Tibial nerve (tissue), 4 donors: Measurements from ENCODE around the gene KIF26A. TPM values are rescaled to one million over a fixed set of nuclear protein-coding genes. Genes with fewer than 3 reads are reported as not detected.

ENCODE experiments used
- DNase-seq, 2 donors: peaks; one replicate each; pipeline ENCODE4 v3.0.0-alpha.2; 2019; ENCODE audit warnings: low spot score in 2 of 2
- H3K27ac ChIP-seq, 4 donors: fragments of 200-600 bp; sonication (generic) in 3 of 4; one replicate each; pipeline ENCODE4 v1.5.1; 2017 to 2019; ENCODE audit warnings: mild to moderate bottlenecking in 1 of 4
- H3K27me3 ChIP-seq, 2 donors: fragments of 200-600 bp; sonication (generic) in 1 of 2; one replicate each; pipeline versions ENCODE4 v1.5.1 to v1.6.0; 2017 to 2019
- H3K36me3 ChIP-seq, 3 donors: fragments of 200-600 bp; sonication (generic); one replicate each; pipeline ENCODE4 v1.5.1; 2018 to 2019
- H3K4me1 ChIP-seq, 4 donors: fragments of 200-600 bp; sonication (generic) in 3 of 4; one replicate each; pipeline ENCODE4 v1.5.1; 2017 to 2019
- H3K4me3 ChIP-seq, 4 donors: fragments of 200-600 bp; sonication (generic) in 3 of 4; one replicate each; pipeline ENCODE4 v1.5.1; 2017 to 2019; ENCODE audit warnings: mild to moderate bottlenecking in 1 of 4, moderate library complexity in 1 of 4
- H3K9me3 ChIP-seq, 4 donors: fragments of 200-600 bp; sonication (generic) in 3 of 4; one replicate each; pipeline ENCODE4 v1.5.1; 2017 to 2019
- CTCF ChIP-seq, 5 experiments: fragments of 200-600 bp in 3 of 5; fragments of 450-650 bp in 2 of 5; sonication (generic) in 3 of 5; IDR thresholded peaks; one replicate each; pipeline ENCODE4 v1.5.1; 2016 to 2019; ENCODE audit warnings: antibody characterized with exemption in 5 of 5, mild to moderate bottlenecking in 3 of 5, moderate library complexity in 2 of 5
- EP300 ChIP-seq, 2 donors: sonication (generic); formaldehyde crosslinking; IDR thresholded peaks; one replicate each; pipeline ENCODE4 v1.6.1; 2017; ENCODE audit warnings: antibody characterized with exemption in 2 of 2, mild to moderate bottlenecking in 1 of 2
- POLR2A ChIP-seq, 2 donors: fragments of 450-650 bp; IDR thresholded peaks; one replicate each; pipeline ENCODE4 v1.6.1; 2017; ENCODE audit warnings: antibody characterized with exemption in 2 of 2, mild to moderate bottlenecking in 2 of 2, moderate library complexity in 2 of 2
- WGBS, 2 donors: methylation state at CpG; one replicate each; pipeline ENCODE4 v1.1.5; 2018; 5-methylcytosine and 5-hydroxymethylcytosine counted together
- total RNA-seq, 4 donors: library from RNA; depleted of rRNA; stranded (reverse); fragments of >200 nt; gene quantifications; one replicate each; pipeline ENCODE4 v1.1.0, GENCODE V29; 2016

Gene KIF26A
- total RNA-seq, 4 donors from 2014 or later, result 2.6 to 4.2 (median 3.3) TPM

GRCh38 chr14:104187931-104188726, 49.7 kb downstream of the KIF26A start:
- Histone ChIP-seq H3K4me3 (no peak overlapping the region), H3K4me1 (no peaks in the 10 kb centered on the region), H3K27me3 (peaks cover 0 to 33% of the 10 kb centered on the region in 2 donors), H3K36me3 (no peaks in the 10 kb centered on the region), H3K9me3 (no peaks in the 10 kb centered on the region), H3K27ac (no peak overlapping the region)
- TF ChIP-seq EP300 (IDR thresholded peaks at IDR 0.05), result no peak
- no peak for TF ChIP-seq POLR2A (IDR thresholded peaks at IDR 0.05)
- no peak for TF ChIP-seq CTCF (IDR thresholded peaks at IDR 0.05)
- no peak for DNase-seq
- WGBS, 2 donors, result 57 to 67% methylated on average over 17 to 20 of the region's 27 CpGs

DNA sequence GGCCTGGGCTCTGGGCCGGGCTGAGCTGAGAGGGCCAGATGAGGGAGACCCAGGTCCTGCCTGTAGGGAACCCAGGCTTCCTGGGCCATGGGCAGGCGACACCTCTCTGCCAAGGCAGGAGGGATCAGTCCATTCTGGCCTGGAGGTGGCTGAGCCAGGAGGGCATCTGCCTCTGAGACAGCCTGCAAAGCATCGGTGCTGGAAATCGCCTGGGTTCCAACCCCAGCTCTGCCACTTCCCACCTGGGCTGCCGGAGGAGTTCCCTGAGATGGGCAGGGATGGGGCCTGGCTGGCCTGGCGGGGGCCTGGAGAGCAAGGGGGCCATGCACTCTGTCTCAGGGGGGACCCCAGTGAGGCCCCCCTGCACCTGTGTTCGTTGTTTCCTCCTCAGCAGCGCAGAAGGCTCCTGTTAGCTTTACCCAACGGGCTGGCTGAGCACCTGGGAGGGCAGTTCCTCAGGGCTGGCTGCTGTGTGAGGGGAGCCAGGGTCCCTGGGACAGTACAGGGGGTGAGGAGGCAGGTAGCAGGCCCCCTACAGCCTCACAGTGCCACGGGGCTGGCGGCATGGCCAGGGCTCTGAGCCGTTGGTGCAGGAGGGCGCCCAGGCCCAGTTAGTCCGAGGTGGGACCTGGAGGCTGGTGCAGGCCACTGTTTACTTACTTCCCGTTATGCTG, 50.5 kb downstream of the KIF26A start:
- WGBS, 2 donors, result 77 to 78% methylated on average over 8 to 13 of the region's 15 CpGs
- H3K4me3 ChIP-seq, result no peak overlapping the region
- DNase-seq, result no peak
- H3K36me3 ChIP-seq, result no peaks in the 10 kb centered on the region
- no peak for TF ChIP-seq POLR2A (IDR thresholded peaks at IDR 0.05)
- TF ChIP-seq EP300 (IDR thresholded peaks at IDR 0.05), result no peak
- no peak for TF ChIP-seq CTCF (IDR thresholded peaks at IDR 0.05)
- no peaks in the 10 kb centered on the region for H3K4me1 ChIP-seq
- no peak overlapping the region for H3K27ac ChIP-seq
- no peaks in the 10 kb centered on the region for H3K9me3 ChIP-seq
- H3K27me3 ChIP-seq, result peaks cover 0 to 28% of the 10 kb centered on the region in 2 donors

DNA sequence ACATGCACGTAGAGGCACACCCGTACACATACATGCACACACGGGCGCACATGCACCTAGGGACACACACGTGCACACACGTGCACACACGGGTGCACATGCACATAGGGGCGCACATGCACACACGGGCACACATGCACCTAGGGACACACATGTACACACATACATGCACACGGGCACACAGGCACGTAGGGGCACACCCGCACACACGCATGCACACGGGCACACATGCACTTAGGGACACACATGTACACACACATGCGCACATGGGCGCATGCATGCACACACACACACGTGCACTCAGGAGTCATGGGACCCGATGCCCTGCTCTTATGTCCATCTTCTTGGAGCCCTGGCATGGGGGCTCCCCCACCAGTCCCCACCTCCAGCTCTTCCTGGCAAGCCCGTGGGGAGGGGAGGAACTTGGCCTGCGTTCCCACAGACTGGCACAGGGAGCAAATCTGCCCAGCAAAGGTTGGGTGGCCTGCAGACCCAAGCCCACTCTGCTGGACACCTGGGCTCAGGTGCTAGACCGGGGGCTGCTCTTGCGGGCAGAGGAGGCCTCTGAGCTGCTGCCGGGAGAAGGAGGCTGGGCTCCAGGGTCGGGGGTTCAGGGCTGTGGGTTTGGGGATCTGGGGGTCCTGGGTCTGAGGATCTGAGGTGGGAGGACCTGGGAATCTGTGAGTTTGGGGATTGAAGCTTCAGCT, 51.4 kb downstream of the KIF26A start:
- 91 to 92% methylated on average over 12 to 14 of the region's 24 CpGs for WGBS, 2 donors
- Histone ChIP-seq H3K36me3 (no peaks in the 10 kb centered on the region), H3K4me1 (no peaks in the 10 kb centered on the region), H3K9me3 (no peaks in the 10 kb centered on the region), H3K27ac (no peak overlapping the region), H3K4me3 (no peak overlapping the region), H3K27me3 (peaks cover 0 to 25% of the 10 kb centered on the region in 2 donors)
- TF ChIP-seq POLR2A (IDR thresholded peaks at IDR 0.05), result no peak
- TF ChIP-seq CTCF (IDR thresholded peaks at IDR 0.05), result no peak
- TF ChIP-seq EP300 (IDR thresholded peaks at IDR 0.05), result no peak
- DNase-seq, result no peak

- Histone ChIP-seq H3K27ac (no peak overlapping the region), H3K27me3 (peaks cover 0 to 21% of the 10 kb centered on the region in 2 donors), H3K36me3 (no peaks in the 10 kb centered on the region), H3K4me1 (no peaks in the 10 kb centered on the region), H3K4me3 (no peak overlapping the region), H3K9me3 (no peaks in the 10 kb centered on the region)
- no peak for DNase-seq
- WGBS, 2 donors, result 74 to 75% methylated on average over 11 to 12 of the region's 12 CpGs
- TF ChIP-seq EP300 (IDR thresholded peaks at IDR 0.05), result no peak
- TF ChIP-seq POLR2A (IDR thresholded peaks at IDR 0.05), result no peak
- TF ChIP-seq CTCF (IDR thresholded peaks at IDR 0.05), result no peak
Measured at GRCh38 chr14:104190396-104191000, 52.1 kb downstream of the KIF26A start.
